ENCODE measurements around the gene CRELD2. TPM values are rescaled to one million over a fixed set of nuclear protein-coding genes. Genes with fewer than 3 reads are reported as not detected.

CRELD2 gene
- polyA plus RNA-seq, 3 donors = 20.3 to 33.2 (median 27.6) TPM

GRCh38 chr22:49941507-49942316 lies 23.3 kb downstream of the CRELD2 start:
- Histone ChIP-seq H3K9ac (ENCODE audit: insufficient read depth, low read length, poor library complexity, severe bottlenecking) (no peak overlapping the region), H3K79me2 (ENCODE audit: insufficient read depth, low read length) (no peaks in the 10 kb centered on the region), H2AFZ (ENCODE audit: insufficient read depth, low read depth, low read length, poor library complexity, severe bottlenecking) (no peak overlapping the region), H3K27me3 (ENCODE audit: control insufficient read depth in 2 of 2, insufficient read depth in 2 of 2, low read length in 2 of 2) (no peaks in the 10 kb centered on the region), H3K4me2 (replicated peaks; ENCODE audit: extremely low read depth, low read length, poor library complexity, severe bottlenecking) (no peak overlapping the region), H3K27ac (ENCODE audit: low read depth in 1 of 2, low read length in 2 of 2) (no peak overlapping the region), H3K4me3 (replicated peaks in 1 of 3; ENCODE audit: low read depth in 2 of 3, low read length in 3 of 3) (no peak overlapping the region), H3K9me3 (replicated peaks in 1 of 2; ENCODE audit: control insufficient read depth in 1 of 2, insufficient read depth in 1 of 2, low read length in 2 of 2) (peaks cover 0 to 5% of the 10 kb centered on the region in 2 donors), H3K4me1 (ENCODE audit: control insufficient read depth in 1 of 2, insufficient read depth in 2 of 2, low read length in 2 of 2) (peaks cover 17 to 24% of the 10 kb centered on the region in 2 donors), H4K20me1 (ENCODE audit: insufficient read depth, low read length) (no peaks in the 10 kb centered on the region), H3K36me3 (replicated peaks in 1 of 2; ENCODE audit: control insufficient read depth in 1 of 2, insufficient read depth in 2 of 2, low read length in 2 of 2) (no peaks in the 10 kb centered on the region)
- Mint-ChIP-seq H3K27me3 (ENCODE audit: low read depth in 3 of 3) (peaks cover 0 to 8% (median 6%) of the 10 kb centered on the region in 3 donors), H3K27ac (peak overlapping the region in 2 of 7 donors; percentile 41 to 73), H3K36me3 (peaks cover 0 to 4% of the 10 kb centered on the region in 2 donors), H3K9me3 (peaks cover 0 to 17% (median 7%) of the 10 kb centered on the region in 7 donors), H3K4me1 (peaks cover 10% of the 10 kb centered on the region), H3K4me3 (no peak overlapping the region)
- no peak for DNase-seq
- no peak for TF ChIP-seq CTCF (IDR thresholded peaks at IDR 0.05)
- intact Hi-C loops (cut with micrococcal nuclease) = no loop called here
- WGBS (ENCODE audit: insufficient coverage) = 99% methylated on average over 15 of the region's 17 CpGs

GRCh38 chr22:49942565-49943404 lies 24.4 kb downstream of the CRELD2 start:
- H3K27me3 Mint-ChIP-seq (ENCODE audit: low read depth in 3 of 3) = peaks cover 0 to 8% (median 4%) of the 10 kb centered on the region in 3 donors
- H3K4me1 Mint-ChIP-seq = peaks cover 5% of the 10 kb centered on the region
- H3K36me3 Mint-ChIP-seq = peaks cover 0 to 4% of the 10 kb centered on the region in 2 donors
- Histone ChIP-seq H3K9me3 (replicated peaks in 1 of 2; ENCODE audit: control insufficient read depth in 1 of 2, insufficient read depth in 1 of 2, low read length in 2 of 2) (peaks cover 0 to 5% of the 10 kb centered on the region in 2 donors), H3K36me3 (replicated peaks in 1 of 2; ENCODE audit: control insufficient read depth in 1 of 2, insufficient read depth in 2 of 2, low read length in 2 of 2) (no peaks in the 10 kb centered on the region), H3K4me3 (replicated peaks in 1 of 3; ENCODE audit: low read depth in 2 of 3, low read length in 3 of 3) (no peak overlapping the region), H4K20me1 (ENCODE audit: insufficient read depth, low read length) (no peaks in the 10 kb centered on the region), H3K27ac (ENCODE audit: low read depth in 1 of 2, low read length in 2 of 2) (no peak overlapping the region), H3K4me1 (ENCODE audit: control insufficient read depth in 1 of 2, insufficient read depth in 2 of 2, low read length in 2 of 2) (peaks cover 9 to 16% of the 10 kb centered on the region in 2 donors), H3K79me2 (ENCODE audit: insufficient read depth, low read length) (no peaks in the 10 kb centered on the region), H2AFZ (ENCODE audit: insufficient read depth, low read depth, low read length, poor library complexity, severe bottlenecking) (no peak overlapping the region), H3K4me2 (replicated peaks; ENCODE audit: extremely low read depth, low read length, poor library complexity, severe bottlenecking) (no peak overlapping the region), H3K27me3 (ENCODE audit: control insufficient read depth in 2 of 2, insufficient read depth in 2 of 2, low read length in 2 of 2) (no peaks in the 10 kb centered on the region), H3K9ac (ENCODE audit: insufficient read depth, low read length, poor library complexity, severe bottlenecking) (no peak overlapping the region)
- intact Hi-C loops (cut with micrococcal nuclease) = no loop called here
- DNase-seq = no peak
- WGBS (ENCODE audit: insufficient coverage) = 94% methylated on average over 20 of the region's 21 CpGs
- H3K9me3 Mint-ChIP-seq = peaks cover 0 to 17% (median 7%) of the 10 kb centered on the region in 7 donors
- H3K4me3 Mint-ChIP-seq = no peak overlapping the region
- H3K27ac Mint-ChIP-seq = no peak overlapping the region
- no peak for TF ChIP-seq CTCF (IDR thresholded peaks at IDR 0.05)

All from CD14-positive monocyte (primary cell).